ENCODE data around the gene AGTR1. TPM values are rescaled to one million over a fixed set of nuclear protein-coding genes. Genes with fewer than 3 reads are reported as not detected.

The AGTR1 gene
- total RNA-seq, 4 donors from 2014 or later, result 78.6 to 195 (median 115) TPM

GRCh38 chr3:148718982-148719862, 21.5 kb downstream of the AGTR1 start:
- no peak for TF ChIP-seq CTCF (IDR thresholded peaks at IDR 0.05; ENCODE audit: low read depth)

- TF ChIP-seq CTCF (IDR thresholded peaks at IDR 0.05; ENCODE audit: low read depth), result no peak
Observed at GRCh38 chr3:148720873-148721272, 23.2 kb downstream of the AGTR1 start.

GRCh38 chr3:148723631-148724030, 25.9 kb downstream of the AGTR1 start:
- no peak for TF ChIP-seq CTCF (IDR thresholded peaks at IDR 0.05; ENCODE audit: low read depth)

- no peak for TF ChIP-seq CTCF (IDR thresholded peaks at IDR 0.05; ENCODE audit: low read depth)
Observed at GRCh38 chr3:148727231-148727630, 29.5 kb downstream of the AGTR1 start.

GRCh38 chr3:148728753-148729152, 31.1 kb downstream of the AGTR1 start:
- no peak for TF ChIP-seq CTCF (IDR thresholded peaks at IDR 0.05; ENCODE audit: low read depth)

- no peak for TF ChIP-seq CTCF (IDR thresholded peaks at IDR 0.05; ENCODE audit: low read depth)
Observed at GRCh38 chr3:148729476-148730055, 31.9 kb downstream of the AGTR1 start.

GRCh38 chr3:148730676-148731075, 33.0 kb downstream of the AGTR1 start:
- TF ChIP-seq CTCF (IDR thresholded peaks at IDR 0.05; ENCODE audit: low read depth), result no peak
